NCI-H146 (cell line): ENCODE results near the gene RANBP6.

Source experiments
- DNase-seq: peaks from one replicate; lab custom pipeline; 2025; lab: John Stamatoyannopoulos, UW

Gene RANBP6

DNA sequence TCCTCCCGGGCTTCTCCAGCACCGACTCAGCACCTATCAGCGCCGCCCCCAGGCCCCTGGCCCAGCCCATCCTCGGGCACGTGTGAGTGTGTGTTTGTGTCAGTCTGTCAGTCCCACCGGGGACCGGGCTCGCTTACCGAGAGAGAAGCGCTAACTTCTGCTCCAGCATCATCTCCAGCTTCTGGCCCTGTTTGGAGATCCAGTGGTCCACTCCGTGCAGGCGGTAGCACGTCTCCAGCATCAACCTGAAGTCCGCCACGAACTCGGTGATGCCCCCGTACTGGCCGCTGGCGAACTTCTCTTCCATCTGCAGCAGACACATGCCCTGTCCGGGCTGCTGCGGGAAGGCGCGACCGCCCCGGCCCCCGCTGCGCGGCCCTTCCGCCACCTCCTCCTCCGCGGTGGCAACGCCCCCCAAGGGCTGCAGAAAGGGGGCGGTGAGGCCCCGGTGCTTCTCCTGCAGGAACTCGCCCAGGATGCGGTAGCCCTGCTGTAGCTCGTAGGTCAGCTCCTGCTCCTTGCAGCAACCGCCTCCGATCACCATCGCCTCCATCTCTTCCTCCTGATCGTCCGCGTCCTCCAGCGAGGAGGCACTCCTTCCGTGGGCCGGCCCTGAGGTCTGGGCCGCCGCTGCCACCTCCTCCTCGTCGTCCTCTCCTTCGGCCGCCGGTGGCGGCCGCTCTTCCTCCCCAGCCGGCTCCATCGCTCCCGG is 8.2 kb downstream of the RANBP6 start:
- peak; percentile 94 for DNase-seq

DNA sequence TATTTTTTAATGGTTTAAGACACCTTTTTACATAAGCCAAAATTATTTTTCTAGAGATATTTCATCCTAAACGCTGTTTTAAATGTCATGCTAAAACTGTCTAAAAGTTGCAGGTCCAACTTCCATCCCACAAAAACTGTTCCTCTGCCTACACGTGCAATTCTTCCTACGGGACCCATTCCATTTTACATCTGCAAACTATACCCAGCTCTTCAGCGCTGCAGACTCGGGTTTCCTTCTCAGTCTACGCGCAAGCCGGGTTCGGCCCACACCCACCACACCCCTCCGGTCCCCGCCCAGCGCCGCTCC is 8.7 kb downstream of the RANBP6 start:
- no peak for DNase-seq

DNA sequence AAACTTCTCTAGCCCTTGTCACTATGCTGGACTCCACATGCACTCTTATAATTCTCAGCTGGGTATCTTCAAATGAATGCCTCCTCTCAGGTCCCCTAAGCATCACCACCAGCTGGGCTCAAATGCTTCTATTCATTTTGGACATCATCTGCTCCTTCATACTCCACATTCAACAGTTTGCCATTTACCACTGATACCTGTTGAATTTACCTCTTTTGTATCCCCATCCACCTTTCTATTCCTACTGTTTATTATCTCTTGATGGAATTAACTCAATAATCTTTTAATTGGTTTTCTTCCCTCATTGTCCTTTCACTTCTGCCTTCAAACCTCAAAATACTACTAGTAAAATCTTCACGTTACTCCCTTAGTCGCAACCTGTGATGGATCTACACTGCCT is 14.5 kb downstream of the RANBP6 start:
- DNase-seq = peak; percentile 25

DNA sequence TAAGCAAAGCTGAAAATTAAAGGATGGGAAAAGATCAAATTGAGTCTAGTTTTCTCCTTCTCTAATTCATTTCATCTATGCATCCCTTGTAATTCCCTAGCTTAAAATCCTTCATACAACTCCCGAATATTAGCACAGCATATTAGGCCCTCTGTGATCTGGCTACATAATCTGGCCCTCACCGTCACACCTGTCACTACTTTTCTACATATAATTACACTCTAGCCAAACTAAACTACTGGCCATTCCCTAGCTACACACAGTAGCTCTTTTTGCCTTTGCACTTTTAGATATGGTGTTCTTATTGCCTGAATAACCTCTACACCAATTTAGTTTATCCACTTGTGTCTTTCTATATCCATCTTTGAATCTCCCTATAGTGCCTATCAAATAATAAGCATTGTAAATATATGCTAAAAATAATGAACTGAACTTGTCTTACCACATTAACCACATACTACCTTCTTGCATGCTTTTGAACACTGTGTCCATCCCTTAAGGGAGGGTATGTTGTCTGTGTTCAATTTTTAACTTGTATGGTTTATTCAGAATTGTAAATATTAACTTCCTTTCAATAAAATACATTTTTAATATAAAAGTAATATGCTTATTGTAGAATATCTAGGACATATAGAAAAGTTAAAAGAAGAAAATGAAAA is 15.9 kb downstream of the RANBP6 start:
- DNase-seq = no peak

DNA sequence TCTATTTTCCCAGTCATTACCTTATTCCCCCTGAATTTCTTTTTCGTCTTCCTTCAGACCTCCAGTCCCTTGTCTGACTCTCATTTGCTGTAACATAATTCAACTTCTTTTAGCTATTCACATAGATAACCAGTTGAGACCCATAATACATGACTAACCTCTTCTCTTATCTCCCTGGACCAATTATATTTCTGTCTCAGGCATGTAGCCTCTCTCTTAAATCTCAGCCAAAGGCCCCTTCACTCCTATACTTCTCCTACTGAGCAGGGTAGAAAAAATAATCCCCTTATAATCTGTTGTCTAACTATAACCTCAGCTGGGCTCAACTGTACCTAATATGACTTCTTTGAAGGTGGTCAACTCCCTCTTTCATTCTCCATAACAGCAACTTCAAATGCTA is 20.9 kb downstream of the RANBP6 start:
- no peak for DNase-seq

DNA sequence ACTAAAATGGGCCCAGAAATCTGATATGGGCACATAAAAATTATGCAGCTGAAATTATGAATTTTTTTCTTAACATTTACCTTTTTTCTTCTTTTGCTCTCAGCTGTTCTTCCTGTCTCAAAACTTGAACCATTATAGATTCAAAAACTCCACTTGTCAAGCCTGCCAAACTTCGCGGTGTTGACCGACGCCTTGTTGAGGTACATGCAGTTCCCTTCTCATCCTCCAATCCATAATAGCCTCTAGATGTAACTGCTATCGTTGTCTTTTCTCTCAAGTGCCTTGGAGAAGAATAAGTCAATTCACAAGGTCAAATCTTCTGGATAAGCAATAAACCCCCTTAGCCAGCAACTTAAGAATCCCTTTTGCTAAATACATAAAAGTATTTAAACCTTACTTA is 27.2 kb downstream of the RANBP6 start:
- DNase-seq = no peak

DNA sequence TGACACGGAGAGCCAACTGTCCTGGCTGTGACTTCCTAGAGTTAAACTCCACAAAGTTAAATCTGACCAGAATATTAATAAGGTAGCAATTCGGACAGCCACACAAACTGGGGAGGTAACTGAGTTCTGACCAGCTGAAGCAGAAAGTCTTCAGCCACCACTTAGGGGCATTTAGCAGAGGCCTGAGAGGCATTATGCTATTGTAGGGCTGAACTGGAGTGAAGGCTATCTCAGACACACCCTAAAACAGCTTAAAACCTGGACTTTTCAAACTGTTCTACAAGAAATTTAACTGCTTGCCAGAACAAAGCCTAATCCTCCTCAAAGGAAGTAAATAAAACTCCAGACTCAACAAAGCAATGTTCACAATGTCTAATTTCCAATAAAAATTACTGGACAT is 32.4 kb downstream of the RANBP6 start:
- DNase-seq = no peak

DNA sequence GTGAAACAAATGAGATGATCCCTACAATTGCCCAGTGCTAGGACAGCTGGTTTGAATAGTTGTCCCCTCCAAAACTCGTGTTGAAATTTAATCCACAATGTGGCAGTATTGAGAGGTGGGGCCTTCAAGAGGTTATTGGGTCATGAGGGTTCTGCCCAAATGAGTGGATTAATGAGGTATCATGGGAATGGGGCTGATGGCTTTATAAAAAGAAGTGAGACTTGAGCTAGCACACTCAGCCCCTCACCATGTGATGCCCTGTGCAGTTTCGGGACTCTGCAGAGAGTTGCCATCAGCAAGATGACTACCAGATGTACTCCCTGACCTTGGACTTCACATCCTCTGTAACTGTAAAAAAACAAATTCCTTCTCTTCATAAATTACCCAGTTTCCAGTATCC is 33.1 kb downstream of the RANBP6 start:
- no peak for DNase-seq

DNA sequence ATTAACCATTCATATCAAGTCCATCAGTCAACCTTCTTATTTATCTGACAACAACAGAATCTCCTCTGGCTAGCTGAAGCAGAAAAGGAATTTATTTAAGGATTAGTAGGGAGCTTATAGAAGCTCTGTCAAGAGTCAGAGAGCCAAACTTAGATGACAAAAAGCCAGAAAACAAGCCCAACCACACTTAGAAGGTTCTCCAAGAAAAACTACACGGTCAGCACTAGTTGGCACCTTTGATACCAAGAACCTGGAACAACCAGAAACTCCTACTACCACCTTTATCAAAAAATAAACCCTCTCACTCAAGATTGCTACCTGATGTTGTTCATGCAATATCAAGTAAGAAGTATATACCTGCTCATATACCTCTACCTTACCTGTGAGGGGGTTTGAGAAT is 36.9 kb downstream of the RANBP6 start:
- no peak for DNase-seq

DNA sequence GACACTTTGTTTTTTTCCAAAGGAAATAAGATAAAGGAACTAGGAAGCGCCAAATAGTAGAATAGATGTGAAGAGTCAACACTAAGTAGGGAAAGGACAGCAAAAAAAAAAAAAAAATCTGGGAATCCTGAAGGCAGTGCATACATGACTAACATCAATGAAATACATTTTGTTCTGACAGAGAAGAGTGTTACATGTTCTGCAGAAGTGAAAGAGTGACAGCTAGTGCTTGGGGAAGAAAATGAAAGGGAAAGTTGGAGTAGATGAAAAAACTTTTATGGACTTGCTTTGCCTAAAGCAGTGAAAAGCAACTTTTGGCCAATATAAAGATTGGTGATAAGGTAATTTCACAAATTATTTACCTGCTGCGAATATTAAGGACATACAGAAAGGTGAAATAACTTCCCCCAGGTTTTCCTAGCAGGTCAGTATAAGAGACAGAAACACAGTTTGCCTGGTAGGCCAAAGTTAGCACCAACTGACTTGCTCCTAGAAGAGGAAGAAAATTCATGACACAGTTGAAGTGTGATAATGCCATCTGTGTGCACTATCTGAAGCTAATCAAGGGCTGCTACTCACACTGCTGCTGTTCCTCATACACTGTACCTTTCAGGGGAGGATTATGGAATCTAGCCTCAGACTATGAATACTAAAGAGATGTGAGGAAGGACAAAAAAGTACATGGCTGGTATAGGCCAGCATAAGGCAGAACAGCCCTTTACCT is 38.6 kb downstream of the RANBP6 start:
- no peak for DNase-seq

DNA sequence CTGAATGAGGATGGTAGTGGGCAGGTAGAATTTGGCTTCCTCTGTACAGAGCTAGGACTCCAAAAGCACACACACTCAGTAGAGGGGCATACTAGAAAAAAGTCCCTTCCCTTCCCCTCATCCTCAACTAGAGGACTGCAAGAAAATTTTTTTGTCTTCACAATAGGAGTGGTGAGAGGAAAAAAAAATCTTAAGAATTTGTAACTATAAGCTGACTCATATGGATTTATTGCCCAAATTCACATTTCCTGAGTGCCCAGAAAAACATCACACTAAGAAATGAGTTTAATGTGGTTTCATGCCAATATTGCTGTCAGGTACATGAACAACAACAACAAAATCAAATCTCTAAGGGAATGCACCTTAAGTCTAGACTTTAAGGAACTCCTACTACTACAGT is 43.7 kb downstream of the RANBP6 start:
- no peak for DNase-seq
